LHCN-M2 (cell line): ENCODE measurements around the gene NIPA2. TPM values are rescaled to one million over a fixed set of nuclear protein-coding genes. Genes with fewer than 3 reads are reported as not detected.

Experiments used
- DNase-seq: peaks from one replicate; pipeline ENCODE4 v3.0.0-alpha.2; 2012; ENCODE audit warnings: low read depth
- total RNA-seq: library from RNA; depleted of rRNA; stranded (reverse); fragments of >200 nt; gene quantifications from 2 replicates; pipeline ENCODE4 v1.2.3, GENCODE V29; 2014; rRNA removed

Gene NIPA2
- total RNA-seq, 1 experiment from 2014 or later, result 118 TPM

DNA sequence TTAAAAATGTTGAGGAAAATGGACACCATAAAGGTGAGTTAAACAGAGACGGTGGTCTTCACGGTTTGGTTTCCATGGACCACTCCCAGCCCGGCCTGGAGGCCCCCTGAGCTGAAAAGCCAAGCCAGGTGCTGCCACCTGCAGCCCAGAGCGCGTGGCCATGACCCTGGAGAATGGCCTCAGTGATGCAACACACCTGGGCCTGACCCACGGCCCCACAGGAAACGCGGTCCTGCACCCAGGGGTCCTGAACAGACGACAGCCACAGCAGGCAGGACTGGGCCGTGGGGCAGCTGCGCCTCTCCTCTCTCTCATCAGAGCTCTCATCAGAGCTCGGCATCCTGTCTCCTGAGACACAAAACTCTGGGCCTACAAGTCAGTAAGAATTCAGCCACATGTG is 64.1 kb downstream of the NIPA2 start:
- no peak for DNase-seq

DNA sequence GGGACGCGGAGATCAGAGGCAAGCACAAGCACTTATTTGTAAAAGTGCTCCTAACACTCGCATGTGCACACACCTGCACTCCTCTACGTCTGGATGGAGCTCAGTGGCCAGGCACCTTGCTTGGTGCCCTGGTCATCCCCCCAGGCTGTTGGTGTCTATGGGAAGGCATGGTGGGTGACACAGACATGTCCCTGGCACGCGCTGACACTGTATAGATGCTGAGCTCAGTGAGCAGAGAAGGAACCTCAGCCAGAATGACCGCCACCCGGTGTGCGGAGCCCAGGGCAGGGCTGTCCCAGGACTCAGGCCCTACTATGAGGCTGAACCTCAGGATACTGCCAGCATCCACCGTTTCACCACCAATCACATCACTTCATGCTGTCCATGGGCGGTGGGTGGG is 64.5 kb downstream of the NIPA2 start:
- no peak for DNase-seq

DNA sequence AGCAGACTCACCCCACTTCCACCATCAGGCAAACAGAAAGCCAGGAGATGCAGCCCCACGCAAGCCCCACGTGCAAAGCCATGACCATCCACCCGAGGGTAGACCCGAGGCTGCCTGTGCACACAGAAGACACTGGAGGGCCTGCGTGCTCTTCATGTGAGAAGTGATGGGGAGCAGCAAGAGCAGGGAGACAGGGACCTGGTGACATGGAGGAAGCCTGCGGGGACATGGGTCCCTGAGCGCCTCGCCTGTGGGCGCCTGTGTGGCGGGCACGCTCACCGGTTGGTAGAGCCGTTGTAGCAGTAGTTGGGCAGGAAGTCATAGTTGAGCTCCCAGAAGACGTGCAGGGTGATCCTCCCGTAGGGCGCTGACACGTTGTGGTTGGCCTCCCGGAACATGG is 65.0 kb downstream of the NIPA2 start:
- no peak for DNase-seq

DNA sequence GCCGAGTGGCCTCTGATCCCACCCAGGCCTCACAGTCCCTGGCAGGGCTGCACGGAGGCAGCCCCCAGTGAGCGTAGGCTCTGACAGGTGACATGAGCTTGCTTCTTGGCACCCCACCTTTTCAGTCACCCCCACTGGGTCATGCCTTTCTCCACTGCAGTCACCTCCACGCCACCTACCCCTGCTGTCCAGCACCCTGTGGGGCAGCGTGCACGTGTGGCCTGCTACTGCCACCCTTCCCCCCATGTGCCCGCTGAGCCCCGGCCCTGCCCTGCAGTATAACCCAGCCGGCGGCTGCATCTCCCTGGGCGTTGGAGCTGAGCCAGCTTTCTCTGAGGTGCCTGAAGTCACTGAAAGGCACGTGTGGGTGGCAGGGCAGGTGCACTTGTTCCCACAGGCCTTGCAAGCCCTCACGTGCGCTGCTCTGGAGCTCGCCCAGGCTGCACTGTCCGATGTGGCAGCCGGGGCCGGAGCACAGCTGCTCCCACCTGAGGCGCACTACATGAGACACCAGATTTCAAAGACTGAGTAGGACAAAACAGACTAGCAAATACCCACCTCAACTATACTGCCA is 65.6 kb downstream of the NIPA2 start:
- no peak for DNase-seq

- peak; percentile 7 for DNase-seq
These were observed 66.3 kb downstream of the NIPA2 start for GRCh38 chr15:22904736-22905135.

GRCh38 chr15:22907161-22907950 is 68.9 kb downstream of the NIPA2 start:
- no peak for DNase-seq

DNA sequence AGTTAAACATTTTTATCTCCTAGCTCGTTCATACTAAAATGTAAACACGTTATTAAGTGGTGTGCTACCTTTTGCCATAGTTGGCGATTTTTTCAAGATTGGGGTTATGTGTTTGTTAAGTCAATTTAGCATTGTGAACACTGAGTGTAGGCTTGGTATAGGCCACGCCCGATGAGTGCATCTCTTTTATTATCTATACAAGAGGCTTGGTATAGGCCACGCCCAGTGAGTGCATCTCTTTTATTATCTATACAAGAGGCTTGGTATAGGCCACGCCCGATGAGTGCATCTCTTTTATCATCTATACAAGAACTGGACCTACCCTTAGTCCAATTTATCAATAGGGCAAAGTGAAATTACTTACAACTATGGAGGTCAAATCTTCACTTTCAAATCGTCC is 70.4 kb downstream of the NIPA2 start:
- DNase-seq, result no peak

GRCh38 chr15:22911306-22911705 is 72.8 kb downstream of the NIPA2 start:
- no peak for DNase-seq

GRCh38 chr15:22912256-22912655 is 73.8 kb downstream of the NIPA2 start:
- no peak for DNase-seq

- no peak for DNase-seq
These were observed 75.3 kb downstream of the NIPA2 start for GRCh38 chr15:22913646-22914380.

DNA sequence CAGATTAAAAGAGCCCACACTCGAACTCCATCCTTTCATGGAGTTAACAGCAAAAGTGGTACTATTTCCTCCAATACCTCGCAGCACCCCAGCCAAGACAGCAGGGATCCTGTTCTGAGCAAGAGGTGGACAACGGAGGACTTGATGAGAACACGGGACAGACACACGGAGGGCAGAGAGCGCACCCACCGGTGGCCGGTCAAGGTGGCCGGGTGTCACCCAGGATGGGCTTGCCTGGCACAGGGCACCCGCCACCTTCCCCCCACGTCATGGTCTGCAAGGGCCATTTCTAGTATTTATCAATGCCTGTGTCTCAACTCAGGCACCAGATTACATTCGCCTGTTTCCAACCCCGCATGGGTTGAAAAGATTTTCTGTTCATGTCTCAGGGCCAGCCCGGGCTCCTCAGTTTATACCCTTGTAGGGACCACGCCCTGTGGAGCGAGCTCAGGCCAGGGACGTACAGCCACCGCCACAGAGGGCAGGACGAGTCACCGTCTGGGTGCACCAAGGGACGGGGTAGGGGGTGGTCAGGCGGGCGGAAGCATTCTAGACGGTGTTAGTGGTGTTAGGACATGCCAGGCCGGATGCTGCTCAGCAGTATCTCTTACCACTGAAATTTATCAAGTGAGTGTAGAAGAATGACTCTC is 77.5 kb downstream of the NIPA2 start:
- no peak for DNase-seq

DNA sequence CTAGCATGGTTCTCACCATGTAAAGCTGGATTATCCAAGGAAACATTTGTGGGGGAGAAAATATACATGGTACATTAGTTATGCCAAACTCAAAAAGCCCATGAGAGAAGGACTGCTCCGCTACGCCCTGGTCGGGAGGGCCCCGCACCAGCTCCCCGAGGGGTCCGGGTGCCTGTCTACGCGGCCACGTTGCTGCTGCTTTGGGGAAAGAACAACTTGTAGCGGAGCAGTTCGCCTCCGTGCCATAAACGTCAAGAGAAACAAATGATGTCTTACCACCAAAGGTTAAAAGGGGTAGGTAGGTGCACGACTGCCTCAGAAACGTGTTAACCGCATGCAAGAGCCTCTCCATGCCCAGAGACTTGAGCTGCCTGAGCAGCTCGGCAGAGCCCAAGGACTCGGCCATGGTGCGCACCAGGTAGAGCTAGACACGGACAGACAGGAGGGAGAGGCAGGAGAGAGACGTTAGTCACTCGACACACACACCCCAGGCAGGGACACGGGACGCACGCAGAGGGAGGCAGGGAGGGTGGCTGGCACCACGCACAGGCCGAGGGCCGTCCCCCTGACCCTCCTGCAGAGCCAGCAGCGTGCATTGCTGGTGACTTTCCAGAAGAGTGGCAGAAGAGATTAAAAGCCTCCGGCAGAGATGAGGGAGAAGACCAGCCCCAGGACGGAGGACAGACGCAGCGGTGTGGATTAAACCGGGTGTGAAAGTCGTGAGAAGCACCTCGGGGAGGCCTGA is 78.3 kb downstream of the NIPA2 start:
- DNase-seq, result no peak

GRCh38 chr15:22917556-22917955 is 79.1 kb downstream of the NIPA2 start:
- DNase-seq, result no peak

Other genes starting within 250 kb of the NIPA2 start
- gene NIPA1, start 52.0 kb upstream of the NIPA2 start, total RNA-seq, result 5.6 and 7.7 TPM in 2 replicates
- 71.4 and 90.4 TPM in 2 replicates for gene CYFIP1, start 141.7 kb downstream of the NIPA2 start, total RNA-seq
- gene TUBGCP5, start 200.9 kb downstream of the NIPA2 start, total RNA-seq, result 31.2 and 31.5 TPM in 2 replicates